Liver (tissue), 3 donors: ENCODE measurements around the gene PEX14.

ENCODE experiments used
- ATF3 ChIP-seq: IDR thresholded peaks from 2 replicates; pipeline ENCODE4 v1.6.1; 2016; ENCODE audit warnings: antibody characterized with exemption
- CTCF ChIP-seq: fragments of 150-350 bp; IDR thresholded peaks from 2 replicates; pipeline ENCODE4 v1.5.1; 2017; ENCODE audit warnings: improper control_type of control experiment, low read depth, low read length; ENCODE audit not compliant: missing input control
- FOXA1 ChIP-seq: IDR thresholded peaks from 2 replicates; pipeline ENCODE4 v1.6.1; 2016; ENCODE audit warnings: antibody characterized with exemption
- HNF4A ChIP-seq, 2 donors: conservative IDR thresholded peaks; 2 replicates each; pipeline ENCODE4 v1.6.1; 2016; ENCODE audit warnings: antibody characterized with exemption in 2 of 2, mild to moderate bottlenecking in 2 of 2
- HNF4G ChIP-seq: IDR thresholded peaks from 2 replicates; pipeline ENCODE4 v1.6.1; 2016; ENCODE audit warnings: antibody characterized with exemption
- RAD21 ChIP-seq, 2 donors: IDR thresholded peaks; 2 replicates each; pipeline ENCODE4 v1.6.1; 2016; ENCODE audit warnings: antibody characterized with exemption in 2 of 2, mild to moderate bottlenecking in 2 of 2
- REST ChIP-seq: IDR thresholded peaks from 2 replicates; pipeline ENCODE4 v1.6.1; 2016; ENCODE audit warnings: antibody characterized with exemption, mild to moderate bottlenecking
- SP1 ChIP-seq: IDR thresholded peaks from 2 replicates; pipeline ENCODE4 v1.6.1; 2018; ENCODE audit warnings: antibody characterized with exemption, mild to moderate bottlenecking
- TAF1 ChIP-seq: conservative IDR thresholded peaks from 2 replicates; pipeline ENCODE4 v1.6.1; 2016; ENCODE audit warnings: antibody characterized with exemption, mild to moderate bottlenecking
- YY1 ChIP-seq: IDR thresholded peaks from 2 replicates; pipeline ENCODE4 v1.6.1; 2016; ENCODE audit warnings: antibody characterized with exemption, mild to moderate bottlenecking
- ZBTB33 ChIP-seq: IDR thresholded peaks from 2 replicates; pipeline ENCODE4 v1.6.1; 2016; ENCODE audit warnings: antibody characterized with exemption
- donor health status: healthy.
- donor health status: healthy.

GRCh38 chr1:10508511-10508951, 33.8 kb downstream of the PEX14 start:
- TF ChIP-seq CTCF, result no peak
- no peak for TF ChIP-seq REST
- no peak for TF ChIP-seq TAF1
- no peak for TF ChIP-seq FOXA1
- TF ChIP-seq RAD21 (IDR thresholded peaks at IDR 0.05), result no peak
- no peak for TF ChIP-seq SP1
- TF ChIP-seq HNF4G, result no peak
- no peak for TF ChIP-seq ATF3
- no peak for TF ChIP-seq HNF4A (conservative IDR thresholded peaks at IDR 0.05)
- TF ChIP-seq YY1, result no peak
- TF ChIP-seq ZBTB33, result no peak
